ENCODE measurements around the gene PLOD1. TPM values are rescaled to one million over a fixed set of nuclear protein-coding genes. Genes with fewer than 3 reads are reported as not detected.
"Not testable (repeated sequence)": the region's sequence is repeated elsewhere in the genome, so short reads cannot be mapped to it uniquely, and the experiment has no call there.

The PLOD1 gene
- total RNA-seq, 1 donor from 2014 or later, result 110 TPM

GRCh38 chr1:11920239-11920903, 14.1 kb upstream of the PLOD1 start:
- Mint-ChIP-seq H3K27me3 (no peaks in the 10 kb centered on the region), H3K4me3 (no peak overlapping the region), H3K9me3 (no peaks in the 10 kb centered on the region), H3K27ac (no peak overlapping the region), H3K36me3 (peaks cover 9% of the 10 kb centered on the region), H3K4me1 (ENCODE audit: unreplicated experiment) (peaks cover 20% of the 10 kb centered on the region)
- no peak for TF ChIP-seq CTCF (conservative IDR thresholded peaks at IDR 0.05)
- DNase-seq (ENCODE audit: extremely low spot score, unreplicated experiment), result no peak

DNA sequence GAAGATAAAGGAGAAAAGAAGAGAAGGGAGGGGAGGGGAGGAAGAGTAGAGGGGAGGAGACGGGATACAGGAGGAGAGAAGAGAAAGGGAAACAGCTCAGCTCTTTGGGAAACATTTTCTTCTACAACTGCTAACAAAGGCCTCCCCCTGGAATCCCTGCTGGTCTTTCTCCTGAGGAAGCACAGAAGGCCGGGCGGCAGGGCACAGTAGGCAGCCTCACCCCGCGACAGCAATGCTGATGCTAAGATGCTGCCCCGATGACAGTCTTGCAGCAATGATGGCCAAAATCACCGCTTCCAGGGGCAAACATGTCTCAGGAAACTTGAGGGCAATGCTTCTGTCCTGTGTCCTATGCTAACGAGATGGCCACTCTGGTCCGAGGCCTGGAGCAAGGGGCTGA, 13.5 kb upstream of the PLOD1 start:
- H3K4me3 Mint-ChIP-seq, result no peak overlapping the region
- H3K4me1 Mint-ChIP-seq (ENCODE audit: unreplicated experiment), result peaks cover 20% of the 10 kb centered on the region
- DNase-seq (ENCODE audit: extremely low spot score, unreplicated experiment), result no peak
- TF ChIP-seq CTCF (conservative IDR thresholded peaks at IDR 0.05), result no peak
- H3K36me3 Mint-ChIP-seq, result peaks cover 9% of the 10 kb centered on the region
- H3K27me3 Mint-ChIP-seq, result no peaks in the 10 kb centered on the region
- H3K9me3 Mint-ChIP-seq, result no peaks in the 10 kb centered on the region
- H3K27ac Mint-ChIP-seq, result no peak overlapping the region

DNA sequence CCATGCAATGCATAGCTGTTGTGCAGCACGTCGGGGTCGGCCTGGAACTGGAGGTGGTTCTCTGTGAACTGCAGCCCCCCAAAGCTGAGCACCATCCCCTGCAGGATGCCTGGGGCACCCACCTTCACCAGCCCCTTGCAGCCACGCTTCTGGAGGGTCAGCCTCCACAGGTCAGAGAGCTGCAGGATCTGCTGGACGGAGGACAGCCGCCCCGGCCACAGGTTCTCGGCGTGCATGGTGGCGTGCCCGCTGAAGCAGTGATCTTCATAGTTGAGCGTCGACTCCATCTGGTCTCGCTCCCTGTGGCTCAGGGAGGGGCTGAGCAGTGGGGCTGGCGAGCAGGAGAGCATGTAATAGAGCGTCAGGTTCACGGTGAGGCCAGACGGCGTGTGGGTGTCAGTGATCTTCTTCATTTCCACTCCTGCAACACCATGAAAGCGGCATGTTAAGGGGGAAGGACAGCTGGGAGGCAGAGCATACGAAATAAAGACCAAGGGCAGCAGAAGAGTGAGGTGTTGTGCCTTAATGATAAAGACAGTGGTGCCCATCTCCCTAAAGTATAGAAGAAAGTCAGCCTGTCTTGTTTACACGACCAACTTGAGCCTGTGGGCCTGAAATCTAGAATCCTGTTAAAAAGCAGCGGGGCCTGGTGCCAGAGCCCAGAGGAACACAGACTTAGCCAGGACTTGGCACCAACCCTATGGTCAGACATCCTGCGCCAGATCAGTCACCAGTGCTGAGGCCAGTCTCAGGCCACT, 11.3 kb upstream of the PLOD1 start:
- Mint-ChIP-seq H3K27ac (no peak overlapping the region), H3K27me3 (no peaks in the 10 kb centered on the region), H3K9me3 (no peaks in the 10 kb centered on the region), H3K36me3 (peaks cover 9% of the 10 kb centered on the region), H3K4me1 (ENCODE audit: unreplicated experiment) (peaks cover 24% of the 10 kb centered on the region), H3K4me3 (peak overlapping the region; percentile 82)
- TF ChIP-seq CTCF (conservative IDR thresholded peaks at IDR 0.05), result no peak
- no peak for DNase-seq (ENCODE audit: extremely low spot score, unreplicated experiment)

DNA sequence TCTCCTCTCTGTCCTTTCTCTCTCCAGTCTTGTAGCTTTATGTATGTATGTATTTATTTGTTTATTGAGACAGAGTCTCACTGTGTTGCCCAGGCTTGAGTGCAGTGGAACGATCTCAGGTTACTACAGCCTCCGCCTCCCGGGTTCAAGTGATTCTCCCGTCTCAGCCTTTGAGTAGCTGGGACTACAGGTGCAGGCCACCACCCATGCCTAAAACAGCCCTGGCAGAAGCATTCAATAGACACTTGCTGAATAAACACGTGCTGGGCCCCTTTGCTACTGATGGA, 10.7 kb upstream of the PLOD1 start:
- H3K9me3 Mint-ChIP-seq, result no peaks in the 10 kb centered on the region
- TF ChIP-seq CTCF (conservative IDR thresholded peaks at IDR 0.05), result no peak
- H3K27me3 Mint-ChIP-seq, result no peaks in the 10 kb centered on the region
- H3K36me3 Mint-ChIP-seq, result peaks cover 9% of the 10 kb centered on the region
- peak overlapping the region; percentile 82 for H3K4me3 Mint-ChIP-seq
- H3K27ac Mint-ChIP-seq, result peak overlapping the region; percentile 68
- H3K4me1 Mint-ChIP-seq (ENCODE audit: unreplicated experiment), result peaks cover 24% of the 10 kb centered on the region
- no peak for DNase-seq (ENCODE audit: extremely low spot score, unreplicated experiment)

DNA sequence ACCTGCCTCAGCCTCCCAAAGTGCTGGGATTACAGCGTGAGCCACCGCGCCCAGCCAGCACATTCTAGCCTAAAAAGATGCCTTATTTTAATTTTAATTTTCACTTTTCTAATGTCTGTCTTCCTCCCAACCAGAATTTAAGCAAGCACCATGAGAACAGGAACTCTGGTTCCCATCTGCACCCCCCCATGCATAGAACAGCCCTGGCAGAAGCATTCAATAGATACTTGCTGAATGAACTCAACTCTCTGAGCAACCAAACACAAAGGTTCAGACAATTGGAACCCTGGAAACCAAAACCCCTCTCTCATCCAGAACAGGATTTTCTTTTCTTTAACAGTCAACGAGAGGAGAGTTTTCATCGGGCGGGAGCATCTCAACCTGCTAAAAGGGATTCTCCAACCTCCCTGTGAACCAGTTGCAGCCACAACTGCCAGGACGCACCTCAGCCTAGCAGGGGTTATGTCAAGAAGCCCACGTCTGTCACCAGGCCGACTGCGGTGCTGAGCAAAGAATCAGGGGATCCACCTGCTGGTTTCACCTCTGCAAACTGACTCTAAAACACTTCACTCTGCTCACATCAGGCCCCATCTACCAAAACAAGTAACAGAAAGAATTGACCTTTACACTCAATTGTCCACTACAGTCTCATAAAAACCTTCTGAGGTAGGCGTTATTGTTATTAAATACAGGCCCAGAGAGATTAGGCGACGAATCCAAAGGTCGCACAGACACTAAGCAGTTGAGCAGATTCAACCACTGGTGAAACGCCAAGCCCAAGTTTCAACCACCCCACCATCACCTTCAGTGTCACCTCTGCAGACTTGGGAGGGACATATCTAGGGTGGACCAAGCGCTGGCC, 10.0 kb upstream of the PLOD1 start:
- TF ChIP-seq CTCF (conservative IDR thresholded peaks at IDR 0.05), result no peak
- DNase-seq (ENCODE audit: extremely low spot score, unreplicated experiment), result no peak
- Mint-ChIP-seq H3K36me3 (peaks cover 9% of the 10 kb centered on the region), H3K9me3 (no peaks in the 10 kb centered on the region), H3K27ac (peak overlapping the region; percentile 15), H3K4me1 (ENCODE audit: unreplicated experiment) (peaks cover 24% of the 10 kb centered on the region), H3K4me3 (peak overlapping the region; percentile 82), H3K27me3 (no peaks in the 10 kb centered on the region)

GRCh38 chr1:11925196-11925937, 9.2 kb upstream of the PLOD1 start:
- peaks cover 27% of the 10 kb centered on the region for H3K4me1 Mint-ChIP-seq (ENCODE audit: unreplicated experiment)
- DNase-seq (ENCODE audit: extremely low spot score, unreplicated experiment), result not testable (repeated sequence)

More at GRCh38 chr1:11925196-11925937, 9.2 kb upstream of the PLOD1 start:
- H3K27me3 Mint-ChIP-seq, H3K36me3 Mint-ChIP-seq, H3K27ac Mint-ChIP-seq, H3K9me3 Mint-ChIP-seq: not testable (repeated sequence)
- peak overlapping the region; percentile 82 for H3K4me3 Mint-ChIP-seq
